HepG2 (cell line): ENCODE data around the gene RBBP8NL. TPM values are rescaled to one million over a fixed set of nuclear protein-coding genes. Genes with fewer than 3 reads are reported as not detected.

Experiments used
- CAMTA2 ChIP-seq: sonication (generic); formaldehyde crosslinking; IDR thresholded peaks from 2 replicates; pipeline ENCODE4 v1.4.0; 2020; ENCODE audit warnings: mild to moderate bottlenecking, missing genetic modification reagents, borderline replicate concordance
- DMAP1 ChIP-seq: IDR thresholded peaks from 2 replicates; pipeline ENCODE4 v1.6.1; 2016
- DPF2 ChIP-seq: sonication (generic); formaldehyde crosslinking; IDR thresholded peaks from 2 replicates; pipeline ENCODE4 v1.4.0; 2020; ENCODE audit warnings: mild to moderate bottlenecking, low read depth, missing genetic modification reagents, borderline replicate concordance
- DR1 ChIP-seq: sonication (generic); formaldehyde crosslinking; IDR thresholded peaks from 2 replicates; pipeline ENCODE4 v1.8.0; 2021; ENCODE audit warnings: mild to moderate bottlenecking, missing genetic modification reagents, inconsistent platforms
- ETV6 ChIP-seq: sonication (generic); formaldehyde crosslinking; conservative IDR thresholded peaks from 2 replicates; pipeline ENCODE4 v1.4.0; 2020; ENCODE audit warnings: missing genetic modification reagents
- GABPB1 ChIP-seq: IDR thresholded peaks from 2 replicates; pipeline ENCODE4 v1.6.1; 2016; ENCODE audit warnings: mild to moderate bottlenecking, missing genetic modification reagents, moderate library complexity, missing compliant biosample characterization
- HOXA9 ChIP-seq: sonication (generic); formaldehyde crosslinking; IDR thresholded peaks from 2 replicates; pipeline ENCODE4 v1.8.1; 2022; ENCODE audit warnings: missing genetic modification reagents, mild to moderate bottlenecking, moderate library complexity, borderline replicate concordance
- MAZ ChIP-seq, 2 experiments: sonication (generic) in 1 of 2; formaldehyde crosslinking in 1 of 2; IDR thresholded peaks; 2 replicates each; pipeline versions ENCODE4 v1.5.0 to v1.6.1; 2012 to 2020; ENCODE audit warnings: low read depth in 2 of 2, mild to moderate bottlenecking in 2 of 2, borderline replicate concordance in 1 of 2, improper control_type of control experiment in 1 of 2, low read length in 1 of 2, missing genetic modification reagents in 1 of 2, moderate library complexity in 1 of 2
- MTA1 ChIP-seq: sonication (generic); formaldehyde crosslinking; IDR thresholded peaks from 2 replicates; pipeline ENCODE4 v1.4.0; 2020; ENCODE audit warnings: missing genetic modification reagents, mild to moderate bottlenecking, borderline replicate concordance
- MYNN ChIP-seq: sonication (generic); formaldehyde crosslinking; IDR thresholded peaks from 2 replicates; pipeline ENCODE4 v1.4.0; 2020; ENCODE audit warnings: mild to moderate bottlenecking, low read depth, missing genetic modification reagents
- NFE2L1 ChIP-seq: sonication (generic); formaldehyde crosslinking; IDR thresholded peaks from 2 replicates; pipeline ENCODE4 v1.4.0; 2020; ENCODE audit warnings: missing genetic modification reagents, mild to moderate bottlenecking, borderline replicate concordance
- NFKB2 ChIP-seq: sonication (generic); formaldehyde crosslinking; IDR thresholded peaks from 2 replicates; pipeline ENCODE4 v1.4.0; 2020; ENCODE audit warnings: missing genetic modification reagents, borderline replicate concordance
- SALL1 ChIP-seq: sonication (generic); formaldehyde crosslinking; IDR thresholded peaks from 2 replicates; pipeline ENCODE4 v1.8.0; 2022; ENCODE audit warnings: mild to moderate bottlenecking, missing genetic modification reagents
- TAF1 ChIP-seq: sonication (generic); formaldehyde crosslinking; IDR thresholded peaks from 2 replicates; pipeline ENCODE4 v1.4.0; 2020; ENCODE audit warnings: missing genetic modification reagents
- ZBTB38 ChIP-seq: sonication (generic); formaldehyde crosslinking; IDR thresholded peaks from 2 replicates; pipeline ENCODE4 v1.5.1; 2020; ENCODE audit warnings: mild to moderate bottlenecking, missing genetic modification reagents
- ZBTB7B ChIP-seq: sonication (generic); formaldehyde crosslinking; IDR thresholded peaks from 2 replicates; pipeline ENCODE4 v1.4.0; 2020; ENCODE audit warnings: missing genetic modification reagents
- ZMYM4 ChIP-seq: sonication (generic); formaldehyde crosslinking; IDR thresholded peaks from 2 replicates; pipeline ENCODE4 v1.8.1; 2023; ENCODE audit warnings: mild to moderate bottlenecking, missing genetic modification reagents
- ZNF704 ChIP-seq: sonication (generic); formaldehyde crosslinking; IDR thresholded peaks from 2 replicates; pipeline ENCODE4 v1.8.1; 2023; ENCODE audit warnings: mild to moderate bottlenecking, inconsistent platforms, moderate library complexity, missing genetic modification reagents, borderline replicate concordance
- ZNF772 ChIP-seq: sonication (generic); formaldehyde crosslinking; IDR thresholded peaks from 2 replicates; pipeline ENCODE4 v1.5.0; 2020; ENCODE audit warnings: mild to moderate bottlenecking, missing genetic modification reagents
- polyA plus RNA-seq, 8 experiments: library from polyadenylated mRNA; depleted of rRNA in 3 of 8; stranded (reverse) in 7 of 8; unstranded in 1 of 8; fragments of >200 nt; fragmentation: Illumina TruSeq in 4 of 8; extraction: Trizol in 4 of 8; gene quantifications; 2 replicates each; pipeline versions ENCODE4 v1.2.1 to v1.2.3, GENCODE V29; 2011 to 2016; ENCODE audit warnings: low read depth in 4 of 8, missing spikeins in 1 of 8, mixed read lengths in 1 of 8; ENCODE audit not compliant: insufficient read depth in 1 of 8
- total RNA-seq, 5 experiments: library from RNA; depleted of rRNA; stranded (reverse); fragments of >200 nt; fragmentation: Illumina TruSeq; extraction: Trizol; gene quantifications; 2 replicates each; pipeline ENCODE4 v1.2.3, GENCODE V29; 2016; ENCODE audit warnings: low read depth in 1 of 5
- TF ChIP-seq, protein P1 (sequence below): IDR thresholded peaks from 2 replicates; pipeline ENCODE4 v1.6.1; 2018; ENCODE audit warnings: missing genetic modification reagents
- TF ChIP-seq, protein P2 (sequence below): sonication (generic); formaldehyde crosslinking; IDR thresholded peaks from 2 replicates; pipeline ENCODE4 v1.5.0; 2020; ENCODE audit warnings: missing genetic modification reagents, mild to moderate bottlenecking, borderline replicate concordance
- TF ChIP-seq, protein P3 (sequence below): sonication (generic); formaldehyde crosslinking; IDR thresholded peaks from 2 replicates; pipeline ENCODE4 v1.5.0; 2020; ENCODE audit warnings: missing genetic modification reagents, mild to moderate bottlenecking, borderline replicate concordance
- TF ChIP-seq, protein P4 (sequence below): sonication (generic); formaldehyde crosslinking; IDR thresholded peaks from 2 replicates; pipeline ENCODE4 v1.5.1; 2020; ENCODE audit warnings: missing genetic modification reagents, mild to moderate bottlenecking, borderline replicate concordance

RBBP8NL gene
- total and polyA plus RNA-seq, 2 of the 13 experiments (the other 11 are each of a cell fraction or from before 2014, with no cell fraction given), result 0.69 to 0.86 TPM

DNA sequence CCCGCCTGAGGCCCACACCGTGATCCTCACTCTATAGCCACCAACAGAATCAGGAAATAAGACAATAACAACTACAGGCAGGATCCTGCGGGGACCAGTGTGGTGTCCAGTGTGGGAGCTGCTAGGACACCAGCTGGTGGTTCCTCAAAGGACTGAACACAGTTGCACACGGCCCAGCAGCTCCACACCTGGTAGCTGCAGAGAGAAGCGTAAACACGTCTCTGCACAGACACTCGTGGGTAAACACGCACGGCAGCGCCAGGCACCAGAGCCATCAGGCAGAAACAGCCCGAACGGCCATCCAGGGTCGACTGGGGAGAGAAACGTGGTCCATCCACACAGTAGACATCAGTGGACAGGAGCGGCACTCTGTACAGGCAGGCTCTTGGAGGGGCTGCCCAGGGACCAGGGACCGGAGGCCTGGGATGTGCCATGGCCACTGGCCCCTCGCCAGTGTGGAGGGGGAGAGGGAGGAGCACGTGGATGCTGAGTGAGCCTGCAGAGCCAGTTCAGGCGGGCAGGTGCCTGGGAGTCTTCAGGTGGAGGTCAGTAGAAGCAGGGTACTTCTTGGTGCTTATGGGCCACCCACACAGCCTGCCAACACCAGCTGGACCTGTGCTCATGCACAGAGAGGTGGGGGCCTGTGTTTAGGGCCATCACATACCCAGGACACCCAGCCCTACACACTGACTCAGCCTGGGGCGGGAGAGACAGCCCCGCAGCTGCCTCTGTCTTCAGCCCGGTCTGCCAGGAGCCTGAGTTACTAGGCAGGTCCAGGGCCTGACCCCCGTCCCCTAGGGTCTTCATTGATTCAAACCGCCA lies 52.8 kb downstream of the RBBP8NL start (continued):
- no peak for TF ChIP-seq ZMYM4 (CRISPR knock-in tag)
- 0 out of 2 replicates have a peak, but pooled peaks have one; percentile 27 for TF ChIP-seq NFKB2 (CRISPR knock-in tag)
- TF ChIP-seq NFE2L1 (CRISPR knock-in tag), result peak; percentile 21; the same call in 1 of the 2 replicates
- TF ChIP-seq MTA1, result peak; percentile 65; the same call in 1 of the 2 replicates
- TF ChIP-seq SALL1 (CRISPR knock-in tag), result peak; percentile 44; the same call in 1 of the 2 replicates
- TF ChIP-seq HOXA9 (CRISPR knock-in tag), result 0 out of 2 replicates have a peak, but pooled peaks have one; percentile 38
- TF ChIP-seq ZBTB7B (CRISPR knock-in tag), result no peak
- TF ChIP-seq MAZ (IDR thresholded peaks at IDR 0.05; ENCODE audit: borderline replicate concordance, low read depth, low read length), result no peak
- TF ChIP-seq MAZ (CRISPR knock-in tag; IDR thresholded peaks at IDR 0.05; ENCODE audit: low read depth), result 0 out of 2 replicates have a peak, but pooled peaks have one; percentile 32
- TF ChIP-seq, protein P1, sequence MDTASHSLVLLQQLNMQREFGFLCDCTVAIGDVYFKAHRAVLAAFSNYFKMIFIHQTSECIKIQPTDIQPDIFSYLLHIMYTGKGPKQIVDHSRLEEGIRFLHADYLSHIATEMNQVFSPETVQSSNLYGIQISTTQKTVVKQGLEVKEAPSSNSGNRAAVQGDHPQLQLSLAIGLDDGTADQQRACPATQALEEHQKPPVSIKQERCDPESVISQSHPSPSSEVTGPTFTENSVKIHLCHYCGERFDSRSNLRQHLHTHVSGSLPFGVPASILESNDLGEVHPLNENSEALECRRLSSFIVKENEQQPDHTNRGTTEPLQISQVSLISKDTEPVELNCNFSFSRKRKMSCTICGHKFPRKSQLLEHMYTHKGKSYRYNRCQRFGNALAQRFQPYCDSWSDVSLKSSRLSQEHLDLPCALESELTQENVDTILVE, result 0 out of 2 replicates have a peak, but pooled peaks have one; percentile 26
- 0 out of 2 replicates have a peak, but pooled peaks have one; percentile 62 for TF ChIP-seq MYNN (CRISPR knock-in tag)
- TF ChIP-seq, protein P2, sequence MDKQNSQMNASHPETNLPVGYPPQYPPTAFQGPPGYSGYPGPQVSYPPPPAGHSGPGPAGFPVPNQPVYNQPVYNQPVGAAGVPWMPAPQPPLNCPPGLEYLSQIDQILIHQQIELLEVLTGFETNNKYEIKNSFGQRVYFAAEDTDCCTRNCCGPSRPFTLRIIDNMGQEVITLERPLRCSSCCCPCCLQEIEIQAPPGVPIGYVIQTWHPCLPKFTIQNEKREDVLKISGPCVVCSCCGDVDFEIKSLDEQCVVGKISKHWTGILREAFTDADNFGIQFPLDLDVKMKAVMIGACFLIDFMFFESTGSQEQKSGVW (CRISPR knock-in tag), result no peak
- TF ChIP-seq TAF1 (CRISPR knock-in tag), result peak; percentile 45; the same call in 1 of the 2 replicates
- no peak for TF ChIP-seq CAMTA2 (CRISPR knock-in tag)
- TF ChIP-seq ZBTB38 (CRISPR knock-in tag), result no peak
- peak; percentile 60; the same call in 1 of the 2 replicates for TF ChIP-seq ZNF772 (CRISPR knock-in tag)
- no peak for TF ChIP-seq ZNF704 (CRISPR knock-in tag)
- no peak for TF ChIP-seq ETV6 (CRISPR knock-in tag)
- TF ChIP-seq DR1 (CRISPR knock-in tag), result peak; percentile 28; the same call in 1 of the 2 replicates
- TF ChIP-seq, protein P3, sequence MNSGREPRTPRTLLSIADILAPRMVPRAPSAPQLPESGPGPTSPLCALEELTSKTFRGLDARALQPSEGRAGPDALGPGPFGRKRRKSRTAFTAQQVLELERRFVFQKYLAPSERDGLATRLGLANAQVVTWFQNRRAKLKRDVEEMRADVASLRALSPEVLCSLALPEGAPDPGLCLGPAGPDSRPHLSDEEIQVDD (CRISPR knock-in tag), result 0 out of 2 replicates have a peak, but pooled peaks have one; percentile 51
- TF ChIP-seq DPF2, result 0 out of 2 replicates have a peak, but pooled peaks have one; percentile 3
- TF ChIP-seq GABPB1 (CRISPR knock-in tag), result no peak
- TF ChIP-seq, protein P4, sequence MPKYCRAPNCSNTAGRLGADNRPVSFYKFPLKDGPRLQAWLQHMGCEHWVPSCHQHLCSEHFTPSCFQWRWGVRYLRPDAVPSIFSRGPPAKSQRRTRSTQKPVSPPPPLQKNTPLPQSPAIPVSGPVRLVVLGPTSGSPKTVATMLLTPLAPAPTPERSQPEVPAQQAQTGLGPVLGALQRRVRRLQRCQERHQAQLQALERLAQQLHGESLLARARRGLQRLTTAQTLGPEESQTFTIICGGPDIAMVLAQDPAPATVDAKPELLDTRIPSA (CRISPR knock-in tag), result no peak; the same call in 1 of the 2 replicates
- no peak for TF ChIP-seq DMAP1 (CRISPR knock-in tag)
